Motor neuron (in vitro differentiated cells): Measurements from ENCODE around the gene RAD51B. TPM values are rescaled to one million over a fixed set of nuclear protein-coding genes. Genes with fewer than 3 reads are reported as not detected.

Experiments used
- ATAC-seq, 8 experiments: fragments of 200-7000 bp; cut with Tn5 transposase; replicated peaks in 6 of 8; 2 replicates each; pipeline ENCODE4 v1.8.0; 2021; ENCODE audit warnings: mild to moderate bottlenecking in 8 of 8, moderate library complexity in 8 of 8
- H3K27ac ChIP-seq, 2 donors: fragments of 250-450 bp; sonication (Bioruptor Pico); 2 replicates each; pipeline ENCODE4 v1.9.0; 2021; ENCODE audit warnings: antibody characterized with exemption in 2 of 2, mild to moderate bottlenecking in 2 of 2, moderate library complexity in 1 of 2
- H3K4me1 ChIP-seq, 2 donors: fragments of 250-450 bp; sonication (Bioruptor Pico); replicated peaks in 1 of 2; 2 replicates each; pipeline ENCODE4 v1.6.1; 2021; ENCODE audit warnings: antibody characterized with exemption in 2 of 2, mild to moderate bottlenecking in 2 of 2, moderate library complexity in 1 of 2
- H3K4me3 ChIP-seq, 5 donors: fragments of 250-450 bp; sonication (Bioruptor Pico); 2 replicates each; pipeline ENCODE4 v1.9.0; 2021; ENCODE audit warnings: antibody characterized with exemption in 5 of 5, mild to moderate bottlenecking in 5 of 5, moderate library complexity in 4 of 5
- WGBS, 10 experiments: fragments of 450-650 bp; shearing (Covaris generic); methylation state at CpG; one replicate each; pipeline ENCODE4 v1.0.0; 2022; 5-methylcytosine and 5-hydroxymethylcytosine counted together
- in situ Hi-C, 9 experiments: fragments of 400-800 bp; cut with MboI; loops; one replicate each; pipeline ENCODE4 v1.15.0; 2021; ENCODE audit warnings: low sequenced_read_pairs in 9 of 9, low pct_unique_long_range_greater_than_20kb in 2 of 9; ENCODE audit not compliant: unreplicated experiment in 9 of 9
- total RNA-seq, 8 experiments: library from RNA; unstranded; fragments of 300-600 nt; gene quantifications; 2 replicates each; pipeline versions ENCODE4 v1.2.3 to v1.2.4, GENCODE V29; 2022

Gene RAD51B
- total RNA-seq, 8 experiments from 2014 or later = 5.4 to 37.7 (median 11.0) TPM

- H3K4me3 ChIP-seq = no peak overlapping the region
- peak in 4 of 8 experiments; percentile 20 to 99 (median 98) for ATAC-seq
- peaks cover 11% of the 10 kb centered on the region in 2 donors for H3K4me1 ChIP-seq
- H3K27ac ChIP-seq = no peak overlapping the region
- WGBS, 10 experiments = 60 to 97% (median 81%) methylated on average over 1 to 4 of the region's 4 CpGs; no CpG with 5 or more reads in 4 of the 10 experiments
- in situ Hi-C loops = loop anchor here in 3 of 9 experiments (25.0 kb wide), 3 partner anchors 238 to 538 kb away; no protein-coding TSS in a partner anchor
These were observed 955.4 kb downstream of the RAD51B start for GRCh38 chr14:68774771-68775613.

GRCh38 chr14:68775614-68776126 is 956.1 kb downstream of the RAD51B start:
- 70 to 100% (median 85%) methylated on average over 1 to 6 of the region's 6 CpGs; no CpG with 5 or more reads in 1 of the 10 experiments for WGBS, 10 experiments
- Histone ChIP-seq H3K4me3 (no peak overlapping the region), H3K4me1 (peaks cover 17% of the 10 kb centered on the region in 2 donors), H3K27ac (no peak overlapping the region)
- no peak for ATAC-seq
- in situ Hi-C loops = loop anchor here in 3 of 9 experiments (25.0 kb wide), 3 partner anchors 238 to 538 kb away; no protein-coding TSS in a partner anchor

- in situ Hi-C loops = loop anchor here in 3 of 9 experiments (25.0 kb wide), 3 partner anchors 240 to 540 kb away; no protein-coding TSS in a partner anchor
- peaks cover 26 to 27% of the 10 kb centered on the region in 2 donors for H3K4me1 ChIP-seq
- no peak overlapping the region for H3K4me3 ChIP-seq
- WGBS, 10 experiments = 80 to 100% (median 100%) methylated on average over 1 of the region's 1 CpG; no CpG with 5 or more reads in 4 of the 10 experiments
- H3K27ac ChIP-seq = no peak overlapping the region
- ATAC-seq = no peak
These were observed 958.1 kb downstream of the RAD51B start for GRCh38 chr14:68777644-68778043.

Other genes with a start within 250 kb of the RAD51B start
- gene PIGH, start 219.5 kb upstream of the RAD51B start, total RNA-seq = 10 to 100 TPM; 14.1 to 39.2 (median 28.4) TPM
- 10 to 100 TPM in 5 of 8 experiments, 1 to 10 TPM in 3; 1.4 to 46.3 (median 17.4) TPM for gene ARG2, start 199.9 kb upstream of the RAD51B start, total RNA-seq
- gene VTI1B, start 145.1 kb upstream of the RAD51B start, total RNA-seq = 10 to 100 TPM; 48.8 to 90.4 (median 63.4) TPM
- 10 to 100 TPM; 60.9 to 89.8 (median 71.0) TPM for gene RDH11, start 124.0 kb upstream of the RAD51B start, total RNA-seq
- 1 to 10 TPM in 1 of 8 experiments, under 1 TPM in 3, not detected in 4; 0.19 to 4.2 (median 0.22) TPM for gene RDH12, start 117.9 kb upstream of the RAD51B start, total RNA-seq
- 10 to 100 TPM in 7 of 8 experiments, 1 to 10 TPM in 1; 6.8 to 26.5 (median 13.1) TPM for gene ZFYVE26, start 3.2 kb upstream of the RAD51B start, total RNA-seq